Neural progenitor cell (in vitro differentiated cells): ENCODE measurements around the gene CRISPLD2. TPM values are rescaled to one million over a fixed set of nuclear protein-coding genes. Genes with fewer than 3 reads are reported as not detected.

Source experiments
- DNase-seq: peaks from one replicate; pipeline ENCODE4 v3.0.0-alpha.2; 2016; ENCODE audit warnings: low spot score
- H2AFZ ChIP-seq: fragments of 200-600 bp; sonication (generic); replicated peaks from 2 replicates; pipeline ENCODE4 v1.6.1; 2016; ENCODE audit warnings: antibody characterized with exemption
- H3F3A ChIP-seq: fragments of 200-600 bp; sonication (generic); 2 replicates; pipeline ENCODE4 v1.6.1; 2016; ENCODE audit warnings: antibody characterized with exemption, low read depth
- H3K27ac ChIP-seq: fragments of 200-600 bp; sonication (generic); 2 replicates; pipeline ENCODE4 v1.5.1; 2016; ENCODE audit warnings: mild to moderate bottlenecking
- H3K27me3 ChIP-seq: fragments of 200-600 bp; sonication (generic); 2 replicates; pipeline ENCODE4 v1.6.1; 2016; ENCODE audit warnings: mild to moderate bottlenecking, moderate library complexity
- H3K36me3 ChIP-seq: fragments of 200-600 bp; sonication (generic); 2 replicates; pipeline ENCODE4 v1.5.1; 2016
- H3K4me1 ChIP-seq: fragments of 200-600 bp; sonication (generic); 2 replicates; pipeline ENCODE4 v1.6.1; 2016; ENCODE audit warnings: mixed run types
- H3K4me2 ChIP-seq: fragments of 200-600 bp; sonication (generic); 2 replicates; pipeline ENCODE4 v1.6.1; 2016
- H3K4me3 ChIP-seq: fragments of 200-600 bp; sonication (generic); 2 replicates; pipeline ENCODE4 v1.5.1; 2016
- H3K79me2 ChIP-seq: fragments of 200-600 bp; sonication (generic); 2 replicates; pipeline ENCODE4 v1.6.1; 2016; ENCODE audit warnings: low read depth
- H3K9ac ChIP-seq: fragments of 200-600 bp; sonication (generic); 2 replicates; pipeline ENCODE4 v1.6.1; 2016
- H3K9me3 ChIP-seq: fragments of 200-600 bp; sonication (generic); 2 replicates; pipeline ENCODE4 v1.5.1; 2016; ENCODE audit warnings: low read depth
- H4K20me1 ChIP-seq: fragments of 200-600 bp; sonication (generic); 2 replicates; pipeline ENCODE4 v1.6.1; 2016; ENCODE audit warnings: low read depth
- H3K27ac Mint-ChIP-seq: 3 replicates; pipeline ENCODE4 v1.8.0; 2021; ENCODE audit warnings: mixed read lengths
- H3K27me3 Mint-ChIP-seq: 2 replicates; pipeline ENCODE4 v1.8.0; 2022; ENCODE audit warnings: low read depth, mild to moderate bottlenecking, inconsistent platforms, moderate library complexity, mixed read lengths; ENCODE audit not compliant: insufficient read depth
- H3K36me3 Mint-ChIP-seq: 3 replicates; pipeline ENCODE4 v1.8.0; 2021; ENCODE audit warnings: mixed read lengths
- H3K4me1 Mint-ChIP-seq: 3 replicates; pipeline ENCODE4 v1.8.0; 2021; ENCODE audit warnings: mixed read lengths
- H3K4me3 Mint-ChIP-seq: 3 replicates; pipeline ENCODE4 v1.8.0; 2021; ENCODE audit warnings: mild to moderate bottlenecking, moderate library complexity, mixed read lengths
- H3K9me3 Mint-ChIP-seq: 3 replicates; pipeline ENCODE4 v1.8.0; 2020; ENCODE audit warnings: mixed read lengths
- EZH2 ChIP-seq: fragments of 200-600 bp; sonication (generic); IDR thresholded peaks from 2 replicates; pipeline ENCODE4 v1.6.1; 2017; ENCODE audit warnings: antibody characterized with exemption, mild to moderate bottlenecking, moderate library complexity
- EZH2phosphoT487 ChIP-seq: fragments of 200-600 bp; sonication (generic); IDR thresholded peaks from 2 replicates; pipeline ENCODE4 v1.6.1; 2017; ENCODE audit warnings: antibody characterized with exemption
- total RNA-seq: library from RNA; depleted of rRNA; stranded (reverse); fragments of >200 nt; gene quantifications from 2 replicates; pipeline ENCODE4 v1.2.3, GENCODE V29; 2015; ENCODE audit warnings: low replicate concordance
- TF ChIP-seq, protein P1 (sequence below): fragments of 200-600 bp; sonication (generic); IDR thresholded peaks from 2 replicates; pipeline ENCODE4 v1.5.1; 2017; ENCODE audit warnings: antibody characterized with exemption, mild to moderate bottlenecking

The CRISPLD2 gene
- total RNA-seq, 1 donor from 2014 or later = 0.11 TPM

DNA sequence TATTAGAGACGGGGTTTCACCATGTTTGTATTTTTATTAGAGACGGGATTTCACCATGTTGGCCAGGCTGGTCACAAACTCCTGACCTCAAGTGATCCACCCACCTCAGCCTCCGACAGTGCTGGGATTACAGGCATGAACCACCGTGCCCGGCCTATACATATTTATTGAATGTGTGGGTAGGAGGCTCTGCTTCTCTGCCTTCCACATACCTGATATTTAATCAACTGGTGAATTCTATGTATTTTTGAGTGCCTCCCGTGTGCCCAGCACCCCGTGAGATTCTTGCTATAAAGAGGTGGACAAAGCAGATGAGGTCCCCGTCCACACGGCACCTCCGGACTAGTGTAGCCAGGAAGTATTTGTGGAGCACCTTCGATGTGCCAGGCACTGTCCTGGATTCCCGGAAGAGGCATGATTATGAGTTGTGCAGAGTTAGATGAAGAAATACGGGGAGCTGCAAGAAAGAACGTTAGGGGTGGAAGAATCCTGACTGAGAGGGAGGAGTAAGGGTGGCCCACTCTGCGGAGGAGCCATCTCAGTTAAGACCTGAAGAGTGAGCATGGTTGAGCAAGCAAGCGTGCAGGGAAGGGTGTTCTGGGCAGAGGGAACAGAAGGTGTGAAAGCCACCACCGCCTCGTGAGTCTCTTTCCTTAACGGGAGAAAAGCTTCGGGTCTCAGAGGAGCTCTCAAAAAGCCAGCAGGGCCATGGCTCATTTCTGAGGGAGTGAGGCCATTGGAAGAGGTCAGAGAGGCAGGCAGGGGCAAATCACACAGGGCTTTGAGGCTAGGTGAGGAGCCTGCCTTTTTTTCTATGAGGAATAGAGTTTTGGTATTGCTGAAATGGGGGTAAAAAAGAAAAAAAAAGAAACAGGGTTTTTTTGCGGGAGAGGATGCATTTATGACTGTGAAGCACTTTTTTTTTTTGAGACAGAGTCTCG, 21.2 kb downstream of the CRISPLD2 start:
- no peaks in the 10 kb centered on the region for H3K79me2 ChIP-seq
- Mint-ChIP-seq H3K9me3 (peaks cover 2% of the 10 kb centered on the region), H3K27me3 (peaks cover 24% of the 10 kb centered on the region), H3K36me3 (no peaks in the 10 kb centered on the region), H3K4me1 (peaks cover 57% of the 10 kb centered on the region), H3K27ac (peak overlapping the region; percentile 58), H3K4me3 (no peak overlapping the region)
- H3K4me1 ChIP-seq = peaks cover 44% of the 10 kb centered on the region
- no peak overlapping the region for H2AFZ ChIP-seq
- no peak for TF ChIP-seq EZH2
- TF ChIP-seq, protein P1, sequence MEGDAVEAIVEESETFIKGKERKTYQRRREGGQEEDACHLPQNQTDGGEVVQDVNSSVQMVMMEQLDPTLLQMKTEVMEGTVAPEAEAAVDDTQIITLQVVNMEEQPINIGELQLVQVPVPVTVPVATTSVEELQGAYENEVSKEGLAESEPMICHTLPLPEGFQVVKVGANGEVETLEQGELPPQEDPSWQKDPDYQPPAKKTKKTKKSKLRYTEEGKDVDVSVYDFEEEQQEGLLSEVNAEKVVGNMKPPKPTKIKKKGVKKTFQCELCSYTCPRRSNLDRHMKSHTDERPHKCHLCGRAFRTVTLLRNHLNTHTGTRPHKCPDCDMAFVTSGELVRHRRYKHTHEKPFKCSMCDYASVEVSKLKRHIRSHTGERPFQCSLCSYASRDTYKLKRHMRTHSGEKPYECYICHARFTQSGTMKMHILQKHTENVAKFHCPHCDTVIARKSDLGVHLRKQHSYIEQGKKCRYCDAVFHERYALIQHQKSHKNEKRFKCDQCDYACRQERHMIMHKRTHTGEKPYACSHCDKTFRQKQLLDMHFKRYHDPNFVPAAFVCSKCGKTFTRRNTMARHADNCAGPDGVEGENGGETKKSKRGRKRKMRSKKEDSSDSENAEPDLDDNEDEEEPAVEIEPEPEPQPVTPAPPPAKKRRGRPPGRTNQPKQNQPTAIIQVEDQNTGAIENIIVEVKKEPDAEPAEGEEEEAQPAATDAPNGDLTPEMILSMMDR = no peak
- no peak for TF ChIP-seq EZH2phosphoT487
- H3K4me2 ChIP-seq = no peak overlapping the region
- H3K9ac ChIP-seq = no peak overlapping the region
- no peak overlapping the region for H3K4me3 ChIP-seq
- H3F3A ChIP-seq = peaks cover 25% of the 10 kb centered on the region
- H3K27me3 ChIP-seq = peaks cover 57% of the 10 kb centered on the region
- H3K36me3 ChIP-seq = no peaks in the 10 kb centered on the region
- no peak overlapping the region for H3K27ac ChIP-seq
- H3K9me3 ChIP-seq = no peaks in the 10 kb centered on the region
- peaks cover 29% of the 10 kb centered on the region for H4K20me1 ChIP-seq
- DNase-seq = no peak

GRCh38 chr16:84841787-84842300, 22.1 kb downstream of the CRISPLD2 start:
- peak; percentile 41 for DNase-seq
- Histone ChIP-seq H3K27ac (no peak overlapping the region), H2AFZ (no peak overlapping the region), H3K79me2 (no peaks in the 10 kb centered on the region), H4K20me1 (peaks cover 27% of the 10 kb centered on the region), H3K36me3 (no peaks in the 10 kb centered on the region), H3K4me3 (no peak overlapping the region), H3K9ac (no peak overlapping the region), H3K4me1 (peaks cover 40% of the 10 kb centered on the region), H3K27me3 (peaks cover 66% of the 10 kb centered on the region), H3F3A (peaks cover 28% of the 10 kb centered on the region), H3K9me3 (no peaks in the 10 kb centered on the region), H3K4me2 (peak overlapping the region; percentile 55)
- no peak overlapping the region for H3K27ac Mint-ChIP-seq
- H3K4me3 Mint-ChIP-seq = no peak overlapping the region
- H3K27me3 Mint-ChIP-seq = peaks cover 29% of the 10 kb centered on the region
- peaks cover 58% of the 10 kb centered on the region for H3K4me1 Mint-ChIP-seq
- H3K9me3 Mint-ChIP-seq = peaks cover 2% of the 10 kb centered on the region
- H3K36me3 Mint-ChIP-seq = no peaks in the 10 kb centered on the region
- TF ChIP-seq, protein P1 = no peak
- no peak for TF ChIP-seq EZH2phosphoT487
- TF ChIP-seq EZH2 = no peak

- H3K79me2 ChIP-seq = no peaks in the 10 kb centered on the region
- H3K4me1 ChIP-seq = peaks cover 45% of the 10 kb centered on the region
- no peak for DNase-seq
- H3K36me3 ChIP-seq = no peaks in the 10 kb centered on the region
- H3K27ac ChIP-seq = no peak overlapping the region
- Mint-ChIP-seq H3K4me3 (peak overlapping the region; percentile 27), H3K9me3 (peaks cover 2% of the 10 kb centered on the region), H3K27me3 (peaks cover 28% of the 10 kb centered on the region), H3K4me1 (peaks cover 64% of the 10 kb centered on the region), H3K27ac (peak overlapping the region; percentile 50), H3K36me3 (no peaks in the 10 kb centered on the region)
- H3K4me3 ChIP-seq = no peak overlapping the region
- peak overlapping the region; percentile 40 for H3K4me2 ChIP-seq
- peaks cover 36% of the 10 kb centered on the region for H3F3A ChIP-seq
- no peak for TF ChIP-seq EZH2
- TF ChIP-seq, protein P1 = no peak
- no peak for TF ChIP-seq EZH2phosphoT487
- H4K20me1 ChIP-seq = peaks cover 32% of the 10 kb centered on the region
- peaks cover 74% of the 10 kb centered on the region for H3K27me3 ChIP-seq
- no peak overlapping the region for H3K9ac ChIP-seq
- H3K9me3 ChIP-seq = no peaks in the 10 kb centered on the region
- no peak overlapping the region for H2AFZ ChIP-seq
Observed at GRCh38 chr16:84842516-84843148, 22.8 kb downstream of the CRISPLD2 start.
